NCI-H226 (cell line): Measurements from ENCODE around the gene KCNQ4.
A peak's percentile ranks its signal among the peaks of the same experiment; 100 is the strongest.

Experiments
- DNase-seq: peaks from one replicate; pipeline ENCODE4 v3.0.0-alpha.2; 2015

KCNQ4 gene

DNA sequence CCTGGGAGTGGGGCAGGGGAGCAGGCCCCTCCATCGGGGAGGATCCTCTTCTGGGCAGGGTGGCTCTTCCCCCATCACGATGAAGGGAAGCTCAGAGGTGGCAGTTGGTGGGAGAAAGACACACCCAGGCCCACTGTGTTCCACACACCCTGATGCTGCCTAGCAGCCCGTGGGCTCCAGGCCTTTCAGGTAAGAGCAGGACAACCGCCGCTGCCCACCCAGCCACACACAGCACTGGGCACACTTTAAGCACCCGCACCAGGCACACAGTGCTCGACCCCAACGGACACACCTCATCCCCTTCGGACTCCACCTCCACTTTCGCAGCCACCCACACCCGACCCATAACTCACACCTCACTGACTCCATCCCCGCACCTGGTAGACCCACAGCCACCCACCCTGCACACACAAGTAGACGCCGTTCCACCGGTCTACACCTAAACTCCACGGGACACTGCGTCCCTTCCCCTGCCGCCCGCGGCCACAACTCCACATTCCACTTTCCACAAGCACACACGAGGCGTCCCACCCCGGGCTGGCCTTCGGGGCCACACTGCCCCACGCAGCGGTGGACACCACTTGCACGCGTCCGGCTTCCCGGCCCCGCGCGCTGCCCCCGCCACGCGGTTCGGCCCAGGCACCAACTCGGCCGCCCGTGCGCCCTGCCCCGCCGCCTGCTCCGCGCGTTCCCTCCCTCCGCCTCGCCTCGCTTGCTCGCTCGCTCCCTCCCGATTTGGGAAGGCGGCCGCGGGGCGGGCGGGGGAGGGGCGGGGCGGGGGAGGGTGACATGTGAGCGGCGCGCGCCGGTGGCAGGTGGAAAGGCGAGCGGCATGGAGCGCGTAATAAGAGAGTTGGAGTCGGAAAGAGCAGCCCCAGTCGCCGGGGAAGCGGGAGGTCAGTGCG, at the start of gene KCNQ4:
Gene KCNQ4, plus strand, starts transcription at position 787 of the 905 bp plus-strand sequence. CDS start 307 bp downstream, outside the sequence.
- no peak for DNase-seq

DNA sequence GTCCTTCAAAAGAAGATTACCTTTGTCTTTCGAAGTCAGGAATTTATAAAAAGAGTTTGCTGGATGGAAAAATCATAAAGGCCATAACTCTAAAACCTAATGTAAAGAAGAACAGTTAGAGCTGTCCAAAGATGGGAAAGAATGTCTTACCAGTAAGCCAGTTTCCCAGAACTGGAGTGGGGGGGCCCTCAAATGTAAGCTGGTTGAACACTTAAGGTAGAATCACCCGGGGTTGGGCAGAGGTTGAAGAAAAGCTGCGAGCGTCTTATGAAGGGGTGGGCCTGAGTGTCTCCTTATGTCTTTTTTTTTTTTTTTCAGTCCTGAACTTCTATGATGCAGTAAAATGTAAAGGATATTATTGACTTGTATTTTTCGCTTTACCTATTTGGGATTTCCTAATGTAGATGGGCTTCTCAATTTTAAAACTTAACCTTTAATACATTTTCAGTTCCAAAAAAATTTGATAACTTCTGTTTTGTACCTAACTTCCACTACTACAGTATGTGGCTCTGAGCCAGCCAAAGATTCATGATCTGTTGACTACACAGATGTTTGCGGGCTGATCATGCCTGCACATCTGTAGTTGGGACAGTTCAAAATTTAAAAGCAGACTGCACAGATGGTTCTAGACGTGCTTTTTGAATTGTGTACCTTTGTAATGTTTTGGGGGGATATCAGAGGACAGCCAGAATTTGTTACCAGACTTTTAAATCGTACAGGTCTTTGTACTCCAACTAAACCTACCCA, 48.5 kb upstream of the KCNQ4 start:
- DNase-seq = no peak

DNA sequence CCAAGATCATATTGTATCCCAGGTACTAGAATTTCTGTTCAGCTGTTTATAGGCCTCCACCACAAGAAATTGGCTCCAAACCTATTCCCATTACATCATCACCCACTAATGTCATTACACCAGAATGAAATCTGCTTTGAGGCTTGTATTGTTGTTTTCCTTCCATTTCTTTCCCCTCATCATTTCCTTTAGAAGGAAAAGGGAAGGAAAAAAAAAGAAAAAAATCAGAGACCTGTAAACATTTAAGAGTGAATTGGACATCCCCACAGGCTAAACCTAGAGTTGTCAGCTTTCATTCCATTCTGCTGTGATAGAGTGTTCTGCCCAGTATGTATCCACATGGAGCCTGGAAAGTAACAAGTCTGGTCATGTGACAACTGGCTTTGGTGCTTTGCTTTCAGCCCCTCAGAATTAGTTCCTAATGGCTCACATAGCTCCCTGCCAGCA, 47.5 kb upstream of the KCNQ4 start:
- DNase-seq = peak; percentile 76

DNA sequence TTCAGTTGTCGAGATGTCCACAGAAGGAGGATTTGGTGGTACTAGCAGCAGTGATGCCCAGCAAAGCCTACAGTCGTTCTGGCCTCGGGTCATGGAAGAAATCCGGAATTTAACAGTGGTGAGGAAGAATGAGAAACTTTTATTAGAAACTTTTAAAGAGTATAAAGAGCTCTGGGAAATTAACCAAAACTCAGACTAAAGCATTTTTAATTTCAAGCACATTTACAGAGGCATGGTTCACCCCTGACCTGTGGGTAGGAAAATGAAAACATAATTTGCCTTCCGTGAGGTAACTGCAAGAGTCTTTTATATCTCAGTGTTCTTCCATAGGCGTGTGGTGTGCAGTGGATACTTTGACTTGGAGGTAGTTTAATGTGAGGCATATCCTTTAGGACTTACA, 44.8 kb upstream of the KCNQ4 start:
- DNase-seq = no peak

DNA sequence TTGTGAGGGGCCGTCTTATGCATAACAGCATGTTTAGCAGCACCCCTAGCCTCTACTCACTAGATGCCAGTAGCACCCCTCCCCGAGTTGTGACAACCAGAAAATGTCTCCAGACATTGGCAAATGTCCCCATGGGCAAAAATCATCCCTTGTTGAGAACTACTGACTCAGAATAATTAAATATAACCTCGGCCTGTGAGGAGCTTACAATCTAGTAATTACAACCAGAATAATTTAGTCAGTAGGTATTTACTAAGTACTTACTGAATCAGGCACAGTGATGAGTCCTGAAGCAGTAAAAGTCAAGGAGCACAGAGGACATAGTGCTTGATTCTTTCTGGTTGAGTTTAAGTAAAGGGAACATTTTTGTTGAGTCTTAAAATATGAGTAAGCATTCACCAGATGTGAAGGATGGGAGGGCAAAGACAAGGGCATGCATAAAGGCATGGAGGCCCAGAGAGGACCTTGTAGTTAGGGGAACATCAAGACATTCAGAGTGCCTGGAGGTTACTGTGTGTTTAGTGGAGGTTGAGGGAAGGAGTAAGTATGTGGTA, 44.1 kb upstream of the KCNQ4 start:
- DNase-seq = no peak

DNA sequence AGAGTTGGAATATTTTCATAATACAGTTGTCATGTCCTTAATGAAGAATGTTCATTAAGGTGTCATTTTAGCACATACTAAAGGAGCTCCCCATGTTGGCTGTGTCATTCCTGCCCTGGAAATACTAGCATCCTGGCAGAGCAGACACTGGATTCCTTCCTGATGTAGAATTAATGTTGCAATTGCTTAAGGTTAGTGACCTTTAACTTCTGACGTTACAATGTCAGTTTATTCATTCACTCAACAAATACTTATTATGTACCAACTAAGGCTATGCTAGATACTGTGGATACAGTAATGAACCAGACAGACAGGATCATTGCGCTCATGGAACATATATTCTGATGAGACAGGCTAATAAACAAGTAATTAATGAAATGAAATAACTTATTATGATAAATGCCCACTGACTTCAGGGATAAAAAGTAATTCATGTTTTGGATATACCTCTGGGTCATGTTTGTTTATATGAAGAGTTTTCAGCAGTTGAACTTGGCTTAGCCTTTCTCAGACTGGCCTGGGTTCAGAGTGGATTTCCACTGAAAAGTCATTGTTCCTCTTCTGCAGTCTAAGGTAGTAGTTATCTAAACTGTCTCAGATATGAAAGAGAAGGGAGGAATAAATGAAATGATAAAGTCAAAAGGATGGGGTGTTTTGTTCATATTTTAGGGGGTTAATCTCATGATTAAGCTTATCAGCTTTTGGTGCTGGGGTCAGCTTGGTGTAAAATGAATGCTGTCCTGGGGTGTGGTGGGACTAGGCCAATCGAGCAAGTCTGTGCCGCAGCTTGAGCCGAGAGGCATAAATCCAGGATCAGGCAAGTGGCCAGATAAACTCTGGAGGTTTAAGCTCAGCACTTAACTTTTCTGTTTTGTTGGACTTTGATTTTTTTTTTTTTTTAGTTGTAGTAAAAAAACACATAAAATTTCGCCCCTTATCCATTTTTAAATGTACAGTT, 43.3 kb upstream of the KCNQ4 start:
- no peak for DNase-seq

DNA sequence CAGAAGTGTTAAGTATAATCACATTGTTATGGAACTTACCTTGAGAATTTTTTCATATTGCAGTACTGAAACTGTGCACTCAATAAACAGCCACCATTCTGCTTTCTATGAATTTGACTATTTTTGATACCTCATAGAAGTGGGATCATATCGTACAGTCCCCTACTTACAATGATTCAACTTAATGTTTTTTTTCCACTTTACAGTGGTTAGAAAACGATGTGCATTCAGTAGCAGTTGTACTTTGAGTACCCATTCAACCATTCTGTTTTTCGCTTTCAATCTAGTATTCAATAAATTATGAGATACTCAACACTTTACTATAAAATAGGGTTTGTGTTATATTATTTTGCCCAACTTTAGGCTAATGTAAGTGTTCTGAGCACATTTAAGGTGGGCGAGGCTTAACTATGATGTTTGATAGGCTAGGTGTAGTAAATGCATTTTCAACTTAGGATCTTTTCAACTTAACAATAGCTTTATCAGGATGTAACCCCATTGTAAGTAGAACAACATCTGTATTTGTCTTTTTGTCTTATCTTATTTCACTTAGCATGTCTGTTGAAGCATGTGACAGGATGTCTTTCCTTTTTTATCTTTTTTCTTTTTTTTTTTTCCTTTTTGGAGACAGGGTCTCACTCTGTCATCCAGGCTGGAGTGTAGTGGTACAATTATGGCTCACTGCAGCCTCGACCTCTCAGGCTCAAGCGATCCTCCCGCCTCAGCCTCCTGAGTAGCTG, 42.4 kb upstream of the KCNQ4 start:
- DNase-seq = no peak

DNA sequence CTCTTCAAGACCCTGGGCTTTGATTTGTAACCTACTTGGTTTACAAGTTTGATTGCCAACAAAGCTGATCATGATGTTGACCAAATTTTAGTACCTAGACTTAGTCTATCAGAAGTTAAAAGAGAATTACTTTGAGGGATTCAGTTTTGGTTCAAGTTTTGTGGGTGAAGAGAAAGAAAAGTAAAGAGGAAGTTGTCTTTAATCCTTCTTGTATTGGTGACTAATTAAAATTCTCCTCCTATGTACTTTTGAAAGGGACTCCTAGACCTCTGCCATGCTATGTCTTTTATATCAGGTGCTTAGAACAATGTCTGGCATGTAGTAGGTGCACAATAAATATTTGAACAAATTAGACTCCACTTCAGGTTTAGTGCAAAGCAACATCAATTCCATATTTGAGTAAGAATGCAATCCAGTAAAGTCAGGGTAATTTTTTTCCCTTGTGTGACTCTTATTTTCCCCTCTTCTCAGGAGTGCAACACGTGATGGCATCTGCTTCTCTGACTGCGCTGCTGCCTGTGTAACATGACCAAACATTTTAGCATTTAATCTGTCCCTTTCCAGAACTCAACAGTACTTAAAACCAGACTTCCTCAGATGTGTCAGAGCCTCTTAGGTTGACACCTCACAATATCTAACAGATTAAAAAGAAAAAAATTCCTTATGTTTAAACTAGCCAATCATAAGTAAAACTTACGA, 41.1 kb upstream of the KCNQ4 start:
- no peak for DNase-seq

DNA sequence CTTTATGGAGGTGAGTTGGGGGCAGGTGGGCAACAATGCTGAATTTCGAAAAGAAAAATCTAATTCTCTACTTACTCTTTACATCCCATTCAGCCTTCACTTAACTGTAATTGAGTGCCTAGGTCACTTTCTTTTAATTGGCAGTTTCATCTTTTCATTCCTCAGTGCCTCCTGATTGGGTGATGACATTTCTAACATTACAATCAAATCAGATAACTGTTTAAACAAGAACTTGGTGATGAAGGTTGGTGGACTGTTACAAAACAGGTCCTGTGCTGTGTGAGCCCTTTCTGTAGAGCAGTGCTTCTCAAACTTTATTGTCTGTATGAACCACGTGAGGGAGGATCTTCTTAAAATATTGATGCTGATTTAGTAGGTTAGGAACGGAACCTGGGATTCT, 40.1 kb upstream of the KCNQ4 start:
- DNase-seq = no peak

DNA sequence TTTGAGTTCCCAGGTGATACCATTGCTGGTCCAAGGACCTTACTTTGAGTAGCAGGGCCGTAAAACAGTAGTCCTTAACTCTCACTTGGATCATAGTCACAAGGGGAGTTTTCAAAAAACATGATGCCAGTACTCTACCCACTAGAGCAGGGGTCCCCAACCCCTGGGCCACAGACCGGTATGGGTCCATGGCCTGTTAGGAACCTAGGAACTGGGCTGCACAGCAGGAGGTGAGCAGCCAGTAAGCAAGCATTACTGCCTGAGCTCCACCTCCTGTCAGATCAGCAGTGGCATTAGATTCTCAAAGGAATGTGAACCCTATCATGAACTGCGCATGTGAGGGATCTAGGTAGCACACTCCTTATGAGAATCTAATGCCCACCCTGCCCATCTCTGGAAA, 39.7 kb upstream of the KCNQ4 start:
- DNase-seq = no peak

DNA sequence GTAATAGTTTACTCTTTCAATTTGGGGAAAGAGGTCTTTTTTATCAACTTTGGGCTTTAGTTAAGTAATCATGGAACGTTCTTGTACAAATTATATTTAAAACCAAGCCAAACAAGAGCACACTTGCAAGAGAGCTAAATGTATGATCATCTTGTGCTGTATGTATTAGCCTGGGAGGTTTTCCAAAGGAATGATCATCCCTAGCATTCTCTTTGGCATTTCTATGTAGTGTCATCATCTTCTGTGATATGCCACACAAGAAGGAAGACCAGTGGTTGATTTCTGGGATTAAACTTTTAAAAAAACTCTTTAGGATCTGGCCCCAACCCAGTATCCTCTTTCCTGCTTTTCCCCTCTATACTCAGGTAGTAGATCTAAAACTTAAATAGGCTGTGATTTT, 38.4 kb upstream of the KCNQ4 start:
- no peak for DNase-seq

DNA sequence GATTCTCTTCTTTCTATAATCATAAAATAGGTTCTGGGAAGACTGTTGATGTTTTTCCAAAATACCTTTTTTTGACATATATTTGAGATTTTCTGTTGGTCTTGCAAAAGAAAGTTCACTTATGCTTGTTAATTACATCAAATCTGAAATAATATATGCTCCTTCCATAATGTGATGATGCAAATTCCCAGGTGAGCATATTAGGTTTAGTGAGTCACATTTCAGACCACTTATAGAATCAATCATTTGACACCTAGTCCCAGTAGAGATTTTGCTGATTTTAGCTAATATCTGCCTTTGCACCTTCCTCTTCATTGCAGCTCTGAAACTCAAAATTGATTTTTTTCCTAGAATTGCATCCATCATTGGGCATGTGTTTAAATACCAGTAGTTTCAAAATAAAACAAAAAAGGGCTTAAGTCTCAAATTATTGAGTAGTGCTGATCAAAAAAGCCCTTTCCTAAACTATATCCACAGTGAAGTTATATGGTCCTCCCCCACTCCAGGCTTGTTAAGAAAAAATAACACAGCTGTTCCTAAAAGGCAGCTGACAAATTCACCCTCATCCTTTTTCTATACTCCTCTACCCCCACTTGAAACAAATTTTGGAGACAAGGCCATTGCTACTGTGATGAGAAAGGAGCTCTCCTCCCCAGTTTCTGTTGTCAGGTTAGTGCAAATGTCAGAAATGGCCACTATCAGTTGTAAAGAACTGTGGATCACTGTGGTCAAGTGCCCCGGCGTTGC, 37.1 kb upstream of the KCNQ4 start:
- no peak for DNase-seq

DNA sequence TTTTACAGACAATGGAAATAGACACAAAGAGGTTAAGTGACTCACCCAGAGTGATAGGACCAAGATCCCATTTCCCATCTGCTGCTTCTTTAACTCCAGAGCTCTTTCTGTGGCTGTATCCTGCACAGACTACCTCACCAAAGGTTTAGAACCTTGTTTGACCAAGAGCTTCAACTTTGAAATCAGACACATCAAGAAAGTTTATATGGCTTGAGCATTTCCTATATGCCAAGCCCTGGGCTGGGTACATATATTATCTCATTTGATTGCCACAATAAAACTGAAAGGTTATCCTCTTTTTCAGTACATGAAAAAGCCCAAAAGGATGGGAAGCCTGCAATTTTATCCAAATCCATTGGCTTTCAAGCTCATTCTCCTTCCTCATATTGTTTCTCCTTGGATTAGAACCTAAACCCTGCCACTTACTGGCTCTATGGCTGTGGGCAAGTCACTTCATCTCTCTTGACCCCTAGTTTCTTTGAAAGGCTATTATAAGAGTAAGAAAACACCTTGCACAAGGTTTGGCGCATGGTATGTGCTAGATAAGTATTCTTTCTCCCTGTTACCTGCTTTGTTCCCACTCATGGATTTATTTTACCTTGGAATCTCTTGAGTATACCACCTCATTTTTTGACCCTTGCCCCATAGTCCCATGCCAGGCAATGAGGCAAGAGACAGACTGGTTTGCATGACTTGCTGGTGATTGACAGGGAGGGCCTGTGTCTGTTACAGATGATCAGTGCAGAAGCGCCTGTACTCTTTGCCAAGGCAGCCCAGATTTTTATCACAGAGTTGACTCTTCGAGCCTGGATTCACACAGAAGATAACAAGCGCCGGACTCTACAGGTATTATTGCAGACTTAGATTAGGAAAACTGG, 34.5 kb upstream of the KCNQ4 start:
- no peak for DNase-seq

DNA sequence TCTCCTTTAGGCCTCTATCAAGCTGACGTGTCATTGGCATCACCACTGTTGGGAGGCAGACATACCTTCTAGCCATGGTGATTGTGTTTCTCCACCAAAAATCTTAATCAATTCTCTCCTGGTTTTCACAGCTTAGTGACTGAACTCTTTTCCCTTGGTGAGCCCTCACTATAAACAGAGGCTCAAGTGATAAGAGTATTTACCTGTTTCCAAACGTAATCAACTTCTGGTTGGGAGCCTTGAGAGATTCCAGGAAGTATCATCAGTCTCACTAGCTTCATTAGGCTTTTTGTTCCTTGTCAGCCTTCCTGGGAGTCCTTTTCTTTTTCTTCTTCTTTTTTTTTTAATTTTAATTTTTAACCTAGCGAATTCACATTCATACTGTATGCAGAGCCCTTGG, 33.8 kb upstream of the KCNQ4 start:
- no peak for DNase-seq

DNA sequence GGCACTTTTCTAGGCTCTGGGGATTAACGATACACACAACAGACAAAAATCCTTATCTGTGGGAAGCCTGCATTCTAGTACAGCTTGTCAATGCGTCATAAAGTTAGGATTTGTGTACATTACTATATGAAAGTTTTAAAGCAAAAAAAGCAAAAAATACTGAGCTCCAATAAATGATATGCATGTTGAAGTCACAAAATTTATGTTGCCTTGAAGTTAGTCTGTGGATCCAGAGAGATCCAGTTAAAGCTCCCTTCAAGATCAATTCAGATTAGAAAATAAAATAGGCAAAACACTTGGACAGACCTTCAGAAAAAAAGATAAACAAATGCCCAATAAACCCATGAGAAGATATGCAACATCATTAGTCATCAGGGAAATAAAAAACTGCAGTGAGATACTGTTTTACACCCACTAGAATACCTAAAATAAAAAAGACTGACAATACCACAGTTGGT, 33.1 kb upstream of the KCNQ4 start:
- peak; percentile 24 for DNase-seq

DNA sequence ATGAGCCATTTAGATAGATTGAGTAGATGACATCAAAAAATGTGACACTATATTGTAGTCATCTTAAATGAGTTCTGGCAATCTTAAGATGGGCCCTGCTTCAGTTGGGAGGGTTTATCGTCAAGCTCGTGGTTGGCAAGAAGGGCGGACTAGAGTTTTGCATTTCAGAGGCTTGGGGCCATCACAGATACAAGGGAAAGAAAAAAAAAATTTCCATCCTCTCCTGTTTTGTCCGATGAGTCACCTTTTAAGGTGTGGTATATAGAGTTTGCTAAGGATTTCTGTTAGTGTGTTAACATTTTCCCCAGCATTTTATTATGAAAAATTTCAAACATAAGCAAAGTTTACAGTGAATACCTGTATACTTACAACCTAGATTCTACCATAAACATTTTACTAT, 31.8 kb upstream of the KCNQ4 start:
- DNase-seq = no peak

DNA sequence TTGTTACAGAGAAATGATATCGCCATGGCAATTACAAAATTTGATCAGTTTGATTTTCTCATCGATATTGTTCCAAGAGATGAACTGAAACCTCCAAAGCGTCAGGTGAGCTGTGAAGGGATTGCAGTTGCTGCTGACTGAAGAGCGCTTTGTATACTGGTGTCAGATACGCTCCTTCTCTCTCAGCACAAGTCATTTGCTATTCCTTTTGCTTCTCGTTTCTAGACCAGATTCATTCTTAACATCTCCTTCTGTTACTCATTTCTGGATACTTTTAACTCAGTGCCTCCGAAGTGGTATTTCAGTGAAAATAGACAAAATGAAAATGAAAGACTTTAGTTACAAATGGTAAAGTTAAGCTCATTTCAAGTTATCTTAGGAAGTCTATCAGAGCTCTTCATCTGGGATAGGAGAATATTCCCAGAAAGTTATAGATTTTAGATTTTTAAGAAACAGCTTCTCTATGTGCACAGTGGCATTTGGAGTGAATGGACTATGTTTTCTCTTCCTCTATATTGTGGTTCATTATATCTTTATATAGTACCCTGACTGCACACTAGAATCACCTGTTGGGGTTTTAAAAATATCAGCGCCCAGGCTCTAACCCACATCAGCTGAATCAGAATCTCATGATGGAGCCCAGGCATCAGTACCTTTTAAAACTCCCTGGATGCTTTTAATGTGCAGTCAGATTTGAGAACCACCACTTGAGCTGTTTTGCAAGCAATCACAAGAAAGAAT, 30.3 kb upstream of the KCNQ4 start:
- DNase-seq = no peak

DNA sequence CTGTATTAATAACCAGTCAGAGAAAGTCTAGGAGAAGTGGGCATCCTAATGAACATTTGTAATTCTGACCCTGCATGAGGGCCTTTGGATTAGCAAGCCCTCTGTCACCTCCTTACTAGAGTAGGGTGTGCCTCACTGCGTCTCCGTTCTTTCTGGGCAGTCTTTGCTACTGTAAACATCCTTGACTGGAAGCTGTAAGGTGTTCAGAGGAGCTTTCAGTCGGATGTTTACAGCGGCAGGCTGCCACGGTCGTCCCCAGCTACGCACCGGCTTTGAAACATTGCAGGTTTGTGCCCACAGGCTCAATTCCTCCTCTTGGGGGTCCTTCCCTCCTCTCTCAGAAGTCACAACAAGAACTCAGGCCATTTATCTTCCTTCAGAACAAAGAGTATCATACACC, 29.4 kb upstream of the KCNQ4 start:
- DNase-seq = no peak

DNA sequence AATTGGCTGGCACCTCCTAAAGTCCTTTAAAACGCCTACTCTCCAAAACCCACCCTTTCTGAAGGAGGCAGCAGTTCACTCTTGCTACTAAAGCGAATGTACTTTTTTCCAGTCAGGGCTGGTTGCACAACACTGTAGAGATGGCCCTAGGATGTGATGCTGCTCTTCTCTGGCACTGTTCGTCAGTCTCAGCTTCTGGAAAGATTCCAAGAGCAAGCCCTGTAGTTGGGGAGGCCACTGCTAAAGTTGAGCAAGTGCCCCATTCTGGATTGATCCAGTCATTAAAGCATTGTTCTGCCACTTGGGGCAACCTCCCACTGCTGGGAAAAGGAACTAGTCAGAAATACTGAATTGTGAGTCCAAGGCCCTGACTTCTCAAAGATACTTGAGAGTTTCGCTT, 28.5 kb upstream of the KCNQ4 start:
- no peak for DNase-seq
